ENCODE data around the gene ACTN4. TPM values are rescaled to one million over a fixed set of nuclear protein-coding genes. Genes with fewer than 3 reads are reported as not detected.
"Not testable (repeated sequence)": the region's sequence is repeated elsewhere in the genome, so short reads cannot be mapped to it uniquely, and the experiment has no call there.

ACTN4 gene
- total RNA-seq, 2 donors from 2014 or later, result 661 to 878 TPM

- intact Hi-C loops (cut with DNase I), result loop anchor here in 1 of 2 donors (10.0 kb wide), 1 partner anchor 97 kb away; the partner anchor contains the start of gene ECH1
- DNase-seq (ENCODE audit: low spot score), result peak; percentile 76
Measured at GRCh38 chr19:38737921-38738737, 90.7 kb downstream of the ACTN4 start.

GRCh38 chr19:38739440-38740256, 92.2 kb downstream of the ACTN4 start:
- DNase-seq (ENCODE audit: low spot score), result peak; percentile 78

GRCh38 chr19:38740257-38740592, 92.8 kb downstream of the ACTN4 start:
- intact Hi-C loops (cut with DNase I), result no loop called here
- DNase-seq (ENCODE audit: low spot score), result peak; percentile 58

More at GRCh38 chr19:38739440-38740256, 92.2 kb downstream of the ACTN4 start:
- intact Hi-C loops (cut with DNase I), result loop anchor here in 1 of 2 donors (10.0 kb wide), 1 partner anchor 95 kb away; the partner anchor contains the start of gene ECH1

- DNase-seq (ENCODE audit: low spot score), result peak; percentile 8
- intact Hi-C loops (cut with DNase I), result no loop called here
Measured at GRCh38 chr19:38740932-38741331, 93.5 kb downstream of the ACTN4 start.

- intact Hi-C loops (cut with DNase I), result no loop called here
- peak; percentile 64 for DNase-seq (ENCODE audit: low spot score)
Measured at GRCh38 chr19:38741670-38742069, 94.2 kb downstream of the ACTN4 start.

GRCh38 chr19:38742296-38742695, 94.8 kb downstream of the ACTN4 start:
- DNase-seq (ENCODE audit: low spot score), result peak; percentile 55
- intact Hi-C loops (cut with DNase I), result no loop called here

GRCh38 chr19:38742906-38743305, 95.5 kb downstream of the ACTN4 start:
- intact Hi-C loops (cut with DNase I), result no loop called here

GRCh38 chr19:38743394-38744297, 96.2 kb downstream of the ACTN4 start:
- peak; percentile 82 for DNase-seq (ENCODE audit: low spot score)
- intact Hi-C loops (cut with DNase I), result no loop called here

More at GRCh38 chr19:38742906-38743305, 95.5 kb downstream of the ACTN4 start:
- peak; percentile 41 for DNase-seq (ENCODE audit: low spot score)

- no peak for DNase-seq (ENCODE audit: low spot score)
- intact Hi-C loops (cut with DNase I), result no loop called here
Measured at GRCh38 chr19:38744298-38744681, 96.8 kb downstream of the ACTN4 start, which contains the start of gene CAPN12. Gene CAPN12, minus strand, starts transcription at chr19:38744474. Its CDS starts 309 bp downstream, at chr19:38744165.

- intact Hi-C loops (cut with DNase I), result no loop called here
- DNase-seq (ENCODE audit: low spot score), result peak; percentile 45
Measured at GRCh38 chr19:38744874-38745273, 97.4 kb downstream of the ACTN4 start.

GRCh38 chr19:38745316-38745715, 97.9 kb downstream of the ACTN4 start:
- intact Hi-C loops (cut with DNase I), result no loop called here
- no peak for DNase-seq (ENCODE audit: low spot score)

GRCh38 chr19:38753783-38754182, 106.3 kb downstream of the ACTN4 start:
- DNase-seq (ENCODE audit: low spot score); intact Hi-C loops (cut with DNase I): not testable (repeated sequence)

GRCh38 chr19:38754196-38754595, 106.7 kb downstream of the ACTN4 start:
- DNase-seq (ENCODE audit: low spot score); intact Hi-C loops (cut with DNase I): not testable (repeated sequence)

GRCh38 chr19:38759590-38760003, 112.1 kb downstream of the ACTN4 start:
- intact Hi-C loops (cut with DNase I), result no loop called here
- no peak for DNase-seq (ENCODE audit: low spot score)

- DNase-seq (ENCODE audit: low spot score); intact Hi-C loops (cut with DNase I): not testable (repeated sequence)
Measured at GRCh38 chr19:38760805-38761517, 113.5 kb downstream of the ACTN4 start.

GRCh38 chr19:38761884-38762389, 114.5 kb downstream of the ACTN4 start:
- DNase-seq (ENCODE audit: low spot score); intact Hi-C loops (cut with DNase I): not testable (repeated sequence)

- no peak for DNase-seq (ENCODE audit: low spot score)
- intact Hi-C loops (cut with DNase I), result no loop called here
Measured at GRCh38 chr19:38763795-38764220, 116.4 kb downstream of the ACTN4 start.

GRCh38 chr19:38765214-38765613, 117.8 kb downstream of the ACTN4 start:
- intact Hi-C loops (cut with DNase I), result no loop called here
- DNase-seq (ENCODE audit: low spot score), result no peak
